Fibroblast of lung (primary cell): ENCODE results near the gene ANXA6.

Experiments
- CTCF ChIP-seq, 2 donors: IDR thresholded peaks in 1 of 2; conservative IDR thresholded peaks in 1 of 2; 1 replicate in 1 of 2; 2 replicates in 1 of 2; pipeline ENCODE4 v1.5.1; 2011 to 2012; ENCODE audit warnings: low read length in 2 of 2, control low read depth in 1 of 2, inconsistent platforms in 1 of 2, low read depth in 1 of 2, mild to moderate bottlenecking in 1 of 2
- EZH2 ChIP-seq: IDR thresholded peaks from 2 replicates; pipeline ENCODE4 v1.5.1; 2012; ENCODE audit warnings: low read length, control low read depth, mild to moderate bottlenecking; ENCODE audit errors: missing control alignments

- TF ChIP-seq CTCF (conservative IDR thresholded peaks at IDR 0.05 in 1 of 2, IDR thresholded peaks at IDR 0.05 in 1 of 2; ENCODE audit: low read depth in 1 of 2, low read length in 2 of 2) = peak; percentile 92 to 95
- no peak for TF ChIP-seq EZH2
Measured at GRCh38 chr5:151164687-151165392, 7.3 kb upstream of the ANXA6 start.
